ENCODE data around the gene SCN11A. TPM values are rescaled to one million over a fixed set of nuclear protein-coding genes. Genes with fewer than 3 reads are reported as not detected.

The SCN11A gene
- total and polyA plus RNA-seq, 9 of the 15 experiments (the other 6 are each of a cell fraction or from before 2014, with no cell fraction given): 0.01 to 0.05 (median 0.04) TPM; not detected in 6

DNA sequence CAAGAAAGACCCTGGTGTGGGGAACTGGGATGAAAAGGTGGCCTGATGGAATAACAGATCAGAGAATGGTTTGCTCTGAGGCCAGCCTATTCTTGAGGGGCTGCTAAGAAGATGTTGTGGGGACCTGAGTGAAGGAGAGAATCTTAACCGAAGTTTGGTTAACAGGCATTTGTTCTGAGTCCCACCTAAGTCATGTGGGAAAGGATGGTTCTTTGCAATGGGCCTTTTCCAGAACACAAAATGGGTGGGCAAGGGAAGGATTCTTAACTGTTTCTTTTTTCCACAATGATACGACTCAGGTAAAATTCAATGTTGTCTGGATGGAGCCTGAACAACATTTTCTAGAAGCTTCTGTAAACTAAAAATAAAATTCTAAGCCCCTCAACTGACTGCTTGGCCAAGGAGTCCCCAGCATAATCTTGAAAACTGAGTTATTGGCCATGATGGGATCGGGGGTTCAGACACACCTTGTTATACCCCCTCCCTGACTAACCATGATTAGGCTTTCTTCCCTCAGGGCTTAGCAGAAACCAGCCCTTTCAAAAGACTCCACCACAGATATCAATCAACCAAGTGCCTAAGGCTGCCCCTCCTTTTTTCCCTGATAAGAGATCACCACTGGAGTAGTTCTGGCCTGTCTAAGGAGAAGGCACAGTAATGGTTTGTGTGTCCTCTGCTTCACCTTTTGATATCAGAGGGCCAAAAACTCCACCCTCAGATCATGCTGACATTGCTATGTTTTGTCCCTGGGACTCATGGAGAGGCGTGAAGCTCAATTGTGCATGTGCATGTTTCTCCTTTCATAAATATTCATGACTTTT is 30.1 kb downstream of the SCN11A start (continued):
- TF ChIP-seq CCAR2 (IDR thresholded peaks at IDR 0.05; ENCODE audit: low read depth, low read length): no peak
- TF ChIP-seq, protein P1, sequence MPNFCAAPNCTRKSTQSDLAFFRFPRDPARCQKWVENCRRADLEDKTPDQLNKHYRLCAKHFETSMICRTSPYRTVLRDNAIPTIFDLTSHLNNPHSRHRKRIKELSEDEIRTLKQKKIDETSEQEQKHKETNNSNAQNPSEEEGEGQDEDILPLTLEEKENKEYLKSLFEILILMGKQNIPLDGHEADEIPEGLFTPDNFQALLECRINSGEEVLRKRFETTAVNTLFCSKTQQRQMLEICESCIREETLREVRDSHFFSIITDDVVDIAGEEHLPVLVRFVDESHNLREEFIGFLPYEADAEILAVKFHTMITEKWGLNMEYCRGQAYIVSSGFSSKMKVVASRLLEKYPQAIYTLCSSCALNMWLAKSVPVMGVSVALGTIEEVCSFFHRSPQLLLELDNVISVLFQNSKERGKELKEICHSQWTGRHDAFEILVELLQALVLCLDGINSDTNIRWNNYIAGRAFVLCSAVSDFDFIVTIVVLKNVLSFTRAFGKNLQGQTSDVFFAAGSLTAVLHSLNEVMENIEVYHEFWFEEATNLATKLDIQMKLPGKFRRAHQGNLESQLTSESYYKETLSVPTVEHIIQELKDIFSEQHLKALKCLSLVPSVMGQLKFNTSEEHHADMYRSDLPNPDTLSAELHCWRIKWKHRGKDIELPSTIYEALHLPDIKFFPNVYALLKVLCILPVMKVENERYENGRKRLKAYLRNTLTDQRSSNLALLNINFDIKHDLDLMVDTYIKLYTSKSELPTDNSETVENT (CRISPR knock-in tag; IDR thresholded peaks at IDR 0.05): no peak
- no peak for TF ChIP-seq KAT8 (IDR thresholded peaks at IDR 0.05; ENCODE audit: low read depth)
- TF ChIP-seq, protein P2, sequence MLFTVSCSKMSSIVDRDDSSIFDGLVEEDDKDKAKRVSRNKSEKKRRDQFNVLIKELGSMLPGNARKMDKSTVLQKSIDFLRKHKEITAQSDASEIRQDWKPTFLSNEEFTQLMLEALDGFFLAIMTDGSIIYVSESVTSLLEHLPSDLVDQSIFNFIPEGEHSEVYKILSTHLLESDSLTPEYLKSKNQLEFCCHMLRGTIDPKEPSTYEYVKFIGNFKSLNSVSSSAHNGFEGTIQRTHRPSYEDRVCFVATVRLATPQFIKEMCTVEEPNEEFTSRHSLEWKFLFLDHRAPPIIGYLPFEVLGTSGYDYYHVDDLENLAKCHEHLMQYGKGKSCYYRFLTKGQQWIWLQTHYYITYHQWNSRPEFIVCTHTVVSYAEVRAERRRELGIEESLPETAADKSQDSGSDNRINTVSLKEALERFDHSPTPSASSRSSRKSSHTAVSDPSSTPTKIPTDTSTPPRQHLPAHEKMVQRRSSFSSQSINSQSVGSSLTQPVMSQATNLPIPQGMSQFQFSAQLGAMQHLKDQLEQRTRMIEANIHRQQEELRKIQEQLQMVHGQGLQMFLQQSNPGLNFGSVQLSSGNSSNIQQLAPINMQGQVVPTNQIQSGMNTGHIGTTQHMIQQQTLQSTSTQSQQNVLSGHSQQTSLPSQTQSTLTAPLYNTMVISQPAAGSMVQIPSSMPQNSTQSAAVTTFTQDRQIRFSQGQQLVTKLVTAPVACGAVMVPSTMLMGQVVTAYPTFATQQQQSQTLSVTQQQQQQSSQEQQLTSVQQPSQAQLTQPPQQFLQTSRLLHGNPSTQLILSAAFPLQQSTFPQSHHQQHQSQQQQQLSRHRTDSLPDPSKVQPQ (CRISPR knock-in tag; IDR thresholded peaks at IDR 0.05; ENCODE audit: borderline replicate concordance): no peak
- no peak for TF ChIP-seq CSDE1 (IDR thresholded peaks at IDR 0.05)
- no peak for TF ChIP-seq TFAM (CRISPR knock-in tag; conservative IDR thresholded peaks at IDR 0.05)
- no peak for TF ChIP-seq MCM3 (IDR thresholded peaks at IDR 0.05)
- no peak for TF ChIP-seq U2AF1 (optimal IDR thresholded peaks at IDR 0.05; ENCODE audit: low read depth, low read length)
- no peak for TF ChIP-seq TAF9B (IDR thresholded peaks at IDR 0.05; ENCODE audit: partially characterized antibody)
- no peak for TF ChIP-seq PTTG1 (tag; IDR thresholded peaks at IDR 0.05; ENCODE audit: low read depth)
- TF ChIP-seq, protein P3, sequence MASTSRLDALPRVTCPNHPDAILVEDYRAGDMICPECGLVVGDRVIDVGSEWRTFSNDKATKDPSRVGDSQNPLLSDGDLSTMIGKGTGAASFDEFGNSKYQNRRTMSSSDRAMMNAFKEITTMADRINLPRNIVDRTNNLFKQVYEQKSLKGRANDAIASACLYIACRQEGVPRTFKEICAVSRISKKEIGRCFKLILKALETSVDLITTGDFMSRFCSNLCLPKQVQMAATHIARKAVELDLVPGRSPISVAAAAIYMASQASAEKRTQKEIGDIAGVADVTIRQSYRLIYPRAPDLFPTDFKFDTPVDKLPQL (IDR thresholded peaks at IDR 0.05; ENCODE audit: extremely low read depth, insufficient read length): no peak
- no peak for TF ChIP-seq POLR2AphosphoS5 (IDR thresholded peaks at IDR 0.05; ENCODE audit: control insufficient read depth, insufficient read depth, low read depth, low read length)
- no peak for TF ChIP-seq ARHGAP35 (IDR thresholded peaks at IDR 0.05; ENCODE audit: partially characterized antibody)
- TF ChIP-seq, protein P4, sequence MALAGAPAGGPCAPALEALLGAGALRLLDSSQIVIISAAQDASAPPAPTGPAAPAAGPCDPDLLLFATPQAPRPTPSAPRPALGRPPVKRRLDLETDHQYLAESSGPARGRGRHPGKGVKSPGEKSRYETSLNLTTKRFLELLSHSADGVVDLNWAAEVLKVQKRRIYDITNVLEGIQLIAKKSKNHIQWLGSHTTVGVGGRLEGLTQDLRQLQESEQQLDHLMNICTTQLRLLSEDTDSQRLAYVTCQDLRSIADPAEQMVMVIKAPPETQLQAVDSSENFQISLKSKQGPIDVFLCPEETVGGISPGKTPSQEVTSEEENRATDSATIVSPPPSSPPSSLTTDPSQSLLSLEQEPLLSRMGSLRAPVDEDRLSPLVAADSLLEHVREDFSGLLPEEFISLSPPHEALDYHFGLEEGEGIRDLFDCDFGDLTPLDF (CRISPR knock-in tag; IDR thresholded peaks at IDR 0.05): peak; percentile 27; the same call in 1 of the 2 replicates
- no peak for TF ChIP-seq EP400 (IDR thresholded peaks at IDR 0.05)
- no peak for TF ChIP-seq ZSCAN29 (IDR thresholded peaks at IDR 0.05)
- peak; percentile 78 for TF ChIP-seq SOX6 (IDR thresholded peaks at IDR 0.05)
- TF ChIP-seq ZNF316 (IDR thresholded peaks at IDR 0.05): peak; percentile 92
- TF ChIP-seq ZNF76 (CRISPR knock-in tag; IDR thresholded peaks at IDR 0.05; ENCODE audit: borderline replicate concordance): no peak
- TF ChIP-seq MCM7 (IDR thresholded peaks at IDR 0.05): no peak
- no peak for TF ChIP-seq FOXA3 (CRISPR knock-in tag; conservative IDR thresholded peaks at IDR 0.05 in 1 of 2, IDR thresholded peaks at IDR 0.05 in 1 of 2)
- no peak; the same call in 1 of the 2 replicates for TF ChIP-seq HEY1 (CRISPR knock-in tag; IDR thresholded peaks at IDR 0.05; ENCODE audit: borderline replicate concordance)
